Measurements from ENCODE around the gene PELI1. TPM values are rescaled to one million over a fixed set of nuclear protein-coding genes. Genes with fewer than 3 reads are reported as not detected.

PELI1 gene
- total and polyA plus RNA-seq, 2 donors (not counting 3 experiments of a cell fraction or from before 2014, with no cell fraction given) = 14.2 to 30.9 TPM

GRCh38 chr2:64128943-64129391, 15.3 kb downstream of the PELI1 start:
- CTCF ChIA-PET = interaction anchor here (0.5 kb wide), 1 partner anchor 34 kb away, joined by 3 read pairs; no protein-coding TSS in a partner anchor
- dilution Hi-C loops (cut with MboI; ENCODE audit: extremely low pct_ligation_motif_present, low sequenced_read_pairs) = no loop called here
- FAIRE-seq (no peak), DNase-seq (ENCODE audit: low read depth, low spot score) (no peak)
- H3K9me3 ChIP-seq (replicated peaks; ENCODE audit: control insufficient read depth, insufficient read depth, low read length) = no peaks in the 10 kb centered on the region
- H3K4me2 ChIP-seq (ENCODE audit: insufficient read depth, low read length) = no peak overlapping the region
- peaks cover 7% of the 10 kb centered on the region for H4K20me1 ChIP-seq (replicated peaks; ENCODE audit: control insufficient read depth, extremely low read depth, insufficient read depth, low read length)
- no TSS peak for BruUV-seq (replicated peaks)
- no peak overlapping the region for H3K9ac ChIP-seq (replicated peaks; ENCODE audit: extremely low read depth, insufficient read depth, low read length)
- intact Hi-C loops (cut with micrococcal nuclease) = loop anchor here (5.0 kb wide), 1 partner anchor 247 kb away; no protein-coding TSS in a partner anchor
- peaks cover 2% of the 10 kb centered on the region for H3K4me1 ChIP-seq (ENCODE audit: control insufficient read depth, extremely low read depth, insufficient read depth, low read length)
- POLR2A ChIA-PET = no interaction called here
- no peak overlapping the region for H3K4me3 ChIP-seq (replicated peaks in 1 of 3; ENCODE audit: insufficient read depth in 1 of 3, low read depth in 1 of 3, low read length in 3 of 3)
- H3K9me1 ChIP-seq (replicated peaks; ENCODE audit: control insufficient read depth, extremely low read depth, insufficient read depth, low read length) = no peaks in the 10 kb centered on the region
- H3K27ac ChIP-seq (ENCODE audit: insufficient read depth, low read depth, low read length) = no peak overlapping the region
- H3K79me2 ChIP-seq (ENCODE audit: control insufficient read depth, insufficient read depth, low read length) = peaks cover 98% of the 10 kb centered on the region
- no peaks in the 10 kb centered on the region for H3K27me3 ChIP-seq (ENCODE audit: control insufficient read depth in 2 of 2, insufficient read depth in 2 of 2, low read length in 2 of 2)
- no peak for TF ChIP-seq POLR2AphosphoS5 (IDR thresholded peaks at IDR 0.05; ENCODE audit: insufficient read depth, low read depth, low read length)
- no peak for TF ChIP-seq MAX (IDR thresholded peaks at IDR 0.05; ENCODE audit: insufficient read depth, insufficient read length)
- TF ChIP-seq EZH2 (IDR thresholded peaks at IDR 0.05; ENCODE audit: borderline replicate concordance, low read depth, low read length, severe bottlenecking) = no peak
- TF ChIP-seq GATA2 (IDR thresholded peaks at IDR 0.05; ENCODE audit: insufficient read depth, insufficient read length, low read depth, low read length) = no peak
- no peak for TF ChIP-seq MYC (IDR thresholded peaks at IDR 0.05; ENCODE audit: low read depth, low read length)
- no peak for TF ChIP-seq FOS (IDR thresholded peaks at IDR 0.05; ENCODE audit: borderline replicate concordance, insufficient read depth, low read length)
- TF ChIP-seq JUN (IDR thresholded peaks at IDR 0.05; ENCODE audit: borderline replicate concordance, insufficient read depth, insufficient read length, low read depth) = no peak
- no peak for TF ChIP-seq CTCF (IDR thresholded peaks at IDR 0.05; ENCODE audit: extremely low read depth in 1 of 2, insufficient read depth in 1 of 2, low read depth in 1 of 2, low read length in 2 of 2)
- no peak for TF ChIP-seq POLR2A (IDR thresholded peaks at IDR 0.05; ENCODE audit: low read depth, low read length)
- H3K36me3 ChIP-seq (ENCODE audit: control insufficient read depth in 2 of 2, extremely low read depth in 1 of 2, insufficient read depth in 2 of 2, low read length in 2 of 2) = no peaks in the 10 kb centered on the region
- H2AFZ ChIP-seq (ENCODE audit: low read depth, low read length) = no peak overlapping the region
